Inflammatory macrophage (primary cell): ENCODE data around the gene DES.

Source experiments
- DNase-seq, 2 donors: peaks; one replicate each; pipeline ENCODE4 v3.0.0-alpha.2; 2020 to 2022

DES gene

DNA sequence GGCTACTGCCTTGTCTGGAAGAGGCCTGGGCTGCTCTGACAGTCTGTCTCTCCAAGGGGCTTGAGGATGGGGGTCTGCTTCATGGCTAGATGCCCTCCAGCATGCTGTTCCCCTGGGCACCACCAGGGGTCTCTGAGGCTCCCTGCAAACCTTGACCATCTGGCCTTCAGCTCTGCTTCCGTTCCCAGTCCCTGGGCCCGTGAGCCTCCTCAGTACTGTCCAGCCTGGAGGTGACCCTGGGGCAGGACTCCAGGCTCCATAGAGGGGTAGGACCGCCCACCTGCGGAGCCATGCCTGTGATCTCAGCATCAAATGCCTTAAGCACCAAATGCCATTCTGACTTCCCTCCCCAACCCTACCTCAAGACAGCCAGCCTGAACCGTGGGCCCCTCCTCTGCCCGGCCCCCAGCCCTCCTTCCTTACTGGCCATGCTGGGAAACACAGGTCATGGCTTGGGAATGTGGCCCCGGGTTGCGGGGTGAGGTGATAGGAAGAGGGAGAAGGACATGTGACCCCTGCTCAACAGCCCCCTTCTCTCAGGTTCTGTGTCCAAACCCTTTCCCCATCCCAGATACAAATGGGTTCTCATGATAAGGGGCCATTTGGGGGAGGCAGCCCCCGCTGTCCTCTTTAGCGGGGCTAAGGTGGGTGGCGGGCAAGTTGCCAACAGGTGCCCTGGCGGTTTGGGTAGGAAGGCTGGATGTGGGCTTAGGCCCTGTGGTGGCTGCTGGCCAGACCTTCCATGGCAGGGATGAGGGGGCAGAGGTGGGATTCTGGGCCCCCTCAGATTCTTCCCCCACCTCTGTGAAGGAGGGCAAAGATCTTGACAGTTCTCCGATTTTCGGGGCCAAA is 41.5 kb downstream of the DES start:
- peak; percentile 33 to 57 for DNase-seq

DNA sequence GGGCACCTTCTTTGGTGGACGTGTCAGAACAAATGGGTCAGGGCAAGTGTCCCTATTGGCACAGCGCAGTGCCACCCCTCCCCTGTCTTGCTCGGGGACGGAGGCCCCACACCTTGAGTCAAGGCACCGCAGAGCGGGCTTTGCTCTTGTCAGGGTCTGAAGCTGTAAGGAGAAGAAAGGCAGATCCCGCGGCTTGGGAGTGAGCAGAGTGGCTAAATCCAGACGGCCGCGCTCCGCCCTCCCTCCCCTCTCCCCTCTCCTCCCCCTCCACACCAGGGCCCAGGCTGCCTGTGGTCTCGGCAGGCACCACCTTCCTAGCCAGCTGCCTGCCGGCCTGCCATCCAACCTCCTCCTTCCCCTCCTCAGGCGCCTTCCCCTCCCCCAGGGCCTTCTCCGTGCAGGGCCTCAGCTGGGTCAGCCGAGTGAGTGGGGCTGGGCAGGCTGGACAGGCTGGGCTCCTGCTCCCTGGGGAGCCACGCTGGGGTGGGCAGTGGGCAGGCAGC is 42.3 kb downstream of the DES start:
- DNase-seq: no peak

DNA sequence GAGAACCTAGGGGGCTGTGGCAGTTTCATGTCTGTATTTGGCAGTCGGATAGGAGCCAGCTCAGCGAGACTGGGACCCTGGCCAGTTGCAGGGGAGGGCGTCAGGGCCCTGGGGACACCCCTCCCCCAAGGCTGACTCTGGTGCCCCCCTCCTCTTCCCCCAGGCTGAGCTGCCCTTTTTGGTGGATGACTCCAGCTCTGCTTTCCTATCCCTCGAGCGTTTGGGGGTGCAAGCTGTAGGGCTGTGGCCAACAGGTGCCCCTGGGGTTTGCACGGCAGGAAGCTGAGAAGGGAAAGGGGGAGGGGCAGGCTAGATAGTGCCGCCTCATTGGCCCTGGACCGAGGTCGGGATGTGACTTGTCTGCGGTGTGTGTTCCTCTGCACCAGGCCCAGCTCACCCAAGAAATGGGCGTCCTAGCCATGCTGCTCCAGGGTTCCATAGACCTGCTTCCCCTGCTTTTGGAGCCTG is 42.9 kb downstream of the DES start:
- DNase-seq: no peak

GRCh38 chr2:219461669-219462068 is 43.5 kb downstream of the DES start:
- no peak for DNase-seq

GRCh38 chr2:219462349-219462748 is 44.2 kb downstream of the DES start:
- DNase-seq: no peak

- DNase-seq: no peak
Observed at GRCh38 chr2:219464286-219465032, 46.3 kb downstream of the DES start.

GRCh38 chr2:219465659-219466561 is 47.7 kb downstream of the DES start:
- no peak for DNase-seq

GRCh38 chr2:219466816-219467735 is 48.9 kb downstream of the DES start:
- no peak for DNase-seq

DNA sequence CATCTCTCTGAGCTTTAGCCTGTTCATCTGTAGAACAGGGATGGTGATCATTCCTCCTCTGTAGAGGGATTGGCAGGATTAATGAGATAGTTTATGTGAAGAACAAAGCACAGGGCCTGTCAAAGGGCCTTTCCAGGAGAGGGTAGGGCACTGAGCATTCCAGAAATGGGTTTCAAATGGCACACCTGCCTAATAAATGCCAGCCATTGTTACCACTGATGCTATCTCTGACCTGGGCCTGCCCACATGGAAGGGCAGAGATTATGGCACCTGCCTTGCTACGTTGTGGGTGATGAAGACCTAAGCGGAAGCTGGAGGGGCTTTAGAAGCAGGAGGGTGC is 49.5 kb downstream of the DES start:
- DNase-seq: no peak

- no peak for DNase-seq
Observed at GRCh38 chr2:219468410-219469185, 50.4 kb downstream of the DES start.

GRCh38 chr2:219469186-219469724 is 51.1 kb downstream of the DES start:
- peak; percentile 42 to 78 for DNase-seq

DNA sequence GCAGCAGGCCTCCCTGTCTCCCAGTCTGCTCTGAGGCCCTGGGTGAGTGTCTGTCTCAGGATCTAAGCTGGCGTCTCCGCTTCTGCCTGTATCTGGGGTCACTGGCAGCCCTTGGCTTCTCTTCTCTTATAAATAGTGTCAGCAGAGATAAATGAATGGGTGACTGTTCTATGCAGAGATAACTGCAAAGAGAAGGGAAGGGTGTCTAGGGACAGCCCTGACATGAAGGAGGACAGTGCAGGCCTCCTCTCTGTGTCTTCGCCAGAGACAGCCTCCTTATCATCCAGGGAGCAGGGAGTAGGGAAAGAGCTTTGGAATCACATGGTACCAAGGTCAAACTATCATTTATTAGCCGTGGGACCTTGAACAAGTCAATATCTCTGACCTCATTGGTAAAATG is 52.3 kb downstream of the DES start:
- no peak for DNase-seq

DNA sequence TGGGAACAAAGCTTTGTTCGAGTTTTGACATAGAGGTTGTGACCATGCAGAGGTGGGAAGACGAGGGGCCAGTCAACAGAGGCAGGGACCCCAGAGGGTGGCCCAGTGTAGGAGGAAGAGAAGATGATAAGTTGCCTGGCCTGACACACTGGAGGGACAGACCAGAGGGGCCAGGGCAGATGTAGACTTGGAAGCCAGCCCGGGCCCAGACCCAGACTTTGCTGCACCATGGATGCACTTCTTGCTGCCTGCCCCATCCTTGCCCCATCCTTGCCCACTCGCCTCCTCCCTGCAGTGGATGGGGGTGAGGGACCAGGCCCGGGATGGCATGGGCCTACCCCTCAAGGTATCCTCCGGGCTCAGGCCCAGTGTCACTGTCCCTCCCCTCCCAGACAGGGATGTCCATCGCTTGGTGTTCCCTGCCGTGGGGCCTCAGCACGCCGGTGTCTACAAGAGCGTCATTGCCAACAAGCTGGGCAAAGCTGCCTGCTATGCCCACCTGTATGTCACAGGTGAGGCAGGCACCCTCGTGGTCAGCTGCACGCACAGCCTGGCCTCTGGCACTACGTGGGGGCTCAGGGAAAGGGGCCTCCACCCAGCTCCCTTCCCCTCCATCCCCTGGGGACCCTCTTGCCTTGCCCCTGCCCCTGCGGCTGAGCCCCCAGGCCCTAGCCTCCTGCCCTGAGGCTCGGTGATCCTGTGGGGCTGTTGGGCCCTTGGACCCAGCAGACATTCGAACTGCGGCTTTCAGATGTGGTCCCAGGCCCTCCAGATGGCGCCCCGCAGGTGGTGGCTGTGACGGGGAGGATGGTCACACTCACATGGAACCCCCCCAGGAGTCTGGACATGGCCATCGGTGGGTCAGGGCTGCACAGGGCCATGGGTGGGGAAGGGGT is 53.5 kb downstream of the DES start:
- no peak for DNase-seq

DNA sequence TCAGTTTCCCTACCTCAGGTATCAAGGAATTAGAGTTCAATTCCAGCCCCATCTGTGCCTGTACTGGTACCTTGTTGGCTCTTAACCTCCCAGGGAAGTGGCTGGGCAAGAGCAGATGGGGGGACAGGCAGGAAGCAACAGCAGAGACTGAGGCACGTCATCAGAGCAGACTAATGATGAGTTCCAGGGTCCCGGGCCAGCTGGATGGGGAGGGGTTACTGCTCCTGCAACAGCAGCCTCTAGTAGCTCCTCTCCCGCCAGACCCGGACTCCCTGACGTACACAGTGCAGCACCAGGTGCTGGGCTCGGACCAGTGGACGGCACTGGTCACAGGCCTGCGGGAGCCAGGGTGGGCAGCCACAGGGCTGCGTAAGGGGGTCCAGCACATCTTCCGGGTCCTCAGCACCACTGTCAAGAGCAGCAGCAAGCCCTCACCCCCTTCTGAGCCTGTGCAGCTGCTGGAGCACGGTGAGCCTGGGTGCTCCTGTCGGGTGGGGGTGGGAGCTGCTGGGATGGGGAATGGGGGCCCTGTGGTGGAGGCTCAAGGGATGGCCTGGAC is 54.5 kb downstream of the DES start:
- DNase-seq: no peak

GRCh38 chr2:219473511-219473910 is 55.3 kb downstream of the DES start:
- DNase-seq: no peak

GRCh38 chr2:219474285-219475060 is 56.3 kb downstream of the DES start:
- DNase-seq: no peak

DNA sequence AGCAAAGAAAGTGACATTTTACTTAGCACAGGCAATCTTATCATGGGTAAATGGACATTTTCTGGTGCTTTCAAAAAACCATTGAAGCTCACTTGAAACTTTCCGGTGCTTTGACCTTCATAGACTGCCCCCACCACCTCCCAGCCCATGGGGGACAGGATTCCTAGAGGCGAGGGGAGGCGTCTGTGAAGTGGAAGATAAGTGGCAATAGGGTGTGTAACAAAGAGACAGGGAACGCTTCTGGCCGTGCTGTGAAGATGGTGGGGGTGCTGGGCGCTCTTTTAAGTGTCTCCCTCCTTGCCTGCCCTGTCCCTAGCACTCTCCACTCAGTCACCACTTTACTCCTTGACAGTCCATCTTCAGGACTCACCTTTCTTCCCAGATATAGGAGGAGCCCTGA is 57.1 kb downstream of the DES start:
- no peak for DNase-seq
